Kidney (tissue), 14 donors: Measurements from ENCODE around the gene JHY. TPM values are rescaled to one million over a fixed set of nuclear protein-coding genes. Genes with fewer than 3 reads are reported as not detected.

ENCODE experiments used
- DNase-seq, 5 donors: peaks; one replicate each; pipeline ENCODE4 v3.0.0-alpha.2; 2013 to 2020
- FAIRE-seq: peaks from 2 replicates; lab custom pipeline; 2012; peaks lifted over from hg19 to GRCh38; lab: Jason Lieb, UNC
- H3K27ac ChIP-seq, 2 donors: one replicate each; pipeline ENCODE4 v1.7.0; 2013; ENCODE audit warnings: low read depth in 2 of 2, low read length in 2 of 2, inconsistent platforms in 1 of 2
- H3K27me3 ChIP-seq: one replicate; pipeline ENCODE4 v1.7.1; 2013; ENCODE audit warnings: low read length, inconsistent platforms; ENCODE audit not compliant: control insufficient read depth, insufficient read depth
- H3K36me3 ChIP-seq, 3 donors: one replicate each; pipeline versions ENCODE4 v1.7.0 to v1.7.1; 2013; ENCODE audit warnings: low read length in 3 of 3, control low read depth in 1 of 3, inconsistent platforms in 1 of 3; ENCODE audit not compliant: insufficient read depth in 3 of 3, control insufficient read depth in 2 of 3
- H3K4me1 ChIP-seq, 3 donors: one replicate each; pipeline versions ENCODE4 v1.7.0 to v1.7.1; 2013; ENCODE audit warnings: low read length in 3 of 3, inconsistent platforms in 1 of 3, low read depth in 1 of 3; ENCODE audit not compliant: control insufficient read depth in 2 of 3, insufficient read depth in 2 of 3
- H3K4me3 ChIP-seq, 3 donors: one replicate each; pipeline versions ENCODE4 v1.7.0 to v1.8.1; 2013; ENCODE audit warnings: low read length in 3 of 3, control low read depth in 1 of 3, inconsistent platforms in 1 of 3
- H3K9ac ChIP-seq, 3 donors: one replicate each; pipeline versions ENCODE4 v1.7.0 to v1.7.1; 2013; ENCODE audit warnings: low read length in 3 of 3, control low read depth in 1 of 3, inconsistent platforms in 1 of 3
- H3K9me3 ChIP-seq, 3 donors: one replicate each; pipeline versions ENCODE4 v1.7.0 to v1.7.1; 2013; ENCODE audit warnings: low read length in 3 of 3, control low read depth in 1 of 3, inconsistent platforms in 1 of 3; ENCODE audit not compliant: control insufficient read depth in 2 of 3, insufficient read depth in 1 of 3
- CTCF ChIP-seq: IDR thresholded peaks from 3 replicates; pipeline ENCODE4 v1.5.1; 2012; ENCODE audit warnings: mild to moderate bottlenecking, moderate library complexity, borderline replicate concordance; ENCODE audit not compliant: insufficient read depth; ENCODE audit errors: extremely low read depth
- intact Hi-C: fragments of 100-400 bp; cut with DNase I; formaldehyde crosslinking; loops from one replicate; pipeline ENCODE4 v1.11.1; 2022
- polyA plus RNA-seq: library from polyadenylated mRNA; stranded (reverse); fragments of 350-450 nt; fragmentation: Illumina TruSeq; extraction: RNeasy Lipid Tissue Mini Kit (QIAGEN cat#74804); gene quantifications from one replicate; pipeline ENCODE4 v1.2.3, GENCODE V29; 2014; ENCODE audit warnings: low read depth, low replicate concordance; ENCODE audit not compliant: insufficient read depth
- total RNA-seq: library from RNA; stranded (reverse); fragmentation: NEBNext Ultra II Directional; extraction: Animal tissue kit (Norgen Biotek cat#: 25700); gene quantifications from one replicate; pipeline ENCODE4 v1.2.1, GENCODE V29; 2021
- donor health status: control.
- donor health status: control.
- donor health status: control.
- donor health status: control.
- donor health status: control.
- donor health status: DM: yes; HTN: yes; CAD: no.
- donor health status: Normal renal cell carcinoma (clear cell type).

JHY gene
- total and polyA plus RNA-seq, 2 donors from 2014 or later: 4.8 to 13.6 TPM

DNA sequence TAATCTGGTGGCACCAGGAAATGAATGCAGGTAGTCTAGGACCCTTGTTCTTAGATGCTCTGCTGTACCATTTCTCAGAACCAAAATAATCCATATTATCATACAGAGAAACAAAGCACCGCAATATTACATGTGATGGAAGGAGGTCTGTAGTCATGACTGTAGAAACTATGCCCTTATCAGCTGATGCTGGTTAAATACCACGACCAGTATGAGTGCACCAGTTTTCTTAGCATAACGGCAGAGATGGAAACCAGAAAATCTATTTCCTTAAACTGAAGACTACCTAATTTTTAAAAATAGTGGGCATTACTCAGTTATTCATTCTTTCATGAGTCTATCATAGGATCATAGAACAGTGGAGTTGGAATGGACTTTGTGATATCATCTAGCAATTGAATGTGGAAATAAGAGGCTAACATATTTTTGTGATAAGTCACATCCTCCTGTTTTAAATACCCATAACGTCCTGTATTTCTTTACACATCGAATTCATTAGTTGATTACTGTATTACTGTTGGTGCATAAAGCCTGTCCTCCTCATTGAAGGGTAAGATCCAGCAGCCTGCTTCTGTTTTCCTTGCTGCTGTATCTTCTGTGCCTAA, 15.1 kb downstream of the JHY start:
- FAIRE-seq: no peak
- TF ChIP-seq CTCF: no peak

GRCh38 chr11:122898799-122899198, 16.2 kb downstream of the JHY start:
- FAIRE-seq (no peak), DNase-seq (no peak)
- TF ChIP-seq CTCF: no peak
- Histone ChIP-seq H3K27me3 (no peaks in the 10 kb centered on the region), H3K9ac (no peak overlapping the region), H3K4me1 (peaks cover 0 to 9% (median 4%) of the 10 kb centered on the region in 3 donors), H3K4me3 (no peak overlapping the region), H3K36me3 (no peaks in the 10 kb centered on the region), H3K27ac (no peak overlapping the region), H3K9me3 (no peaks in the 10 kb centered on the region)
- intact Hi-C loops: no loop called here

More for the DNA sequence above, 15.1 kb downstream of the JHY start:
- no peak for DNase-seq
- intact Hi-C loops: no loop called here
- Histone ChIP-seq H3K9me3 (no peaks in the 10 kb centered on the region), H3K4me3 (no peak overlapping the region), H3K27me3 (no peaks in the 10 kb centered on the region), H3K9ac (no peak overlapping the region), H3K4me1 (peaks cover 0 to 13% (median 4%) of the 10 kb centered on the region in 3 donors), H3K36me3 (no peaks in the 10 kb centered on the region), H3K27ac (no peak overlapping the region)

DNA sequence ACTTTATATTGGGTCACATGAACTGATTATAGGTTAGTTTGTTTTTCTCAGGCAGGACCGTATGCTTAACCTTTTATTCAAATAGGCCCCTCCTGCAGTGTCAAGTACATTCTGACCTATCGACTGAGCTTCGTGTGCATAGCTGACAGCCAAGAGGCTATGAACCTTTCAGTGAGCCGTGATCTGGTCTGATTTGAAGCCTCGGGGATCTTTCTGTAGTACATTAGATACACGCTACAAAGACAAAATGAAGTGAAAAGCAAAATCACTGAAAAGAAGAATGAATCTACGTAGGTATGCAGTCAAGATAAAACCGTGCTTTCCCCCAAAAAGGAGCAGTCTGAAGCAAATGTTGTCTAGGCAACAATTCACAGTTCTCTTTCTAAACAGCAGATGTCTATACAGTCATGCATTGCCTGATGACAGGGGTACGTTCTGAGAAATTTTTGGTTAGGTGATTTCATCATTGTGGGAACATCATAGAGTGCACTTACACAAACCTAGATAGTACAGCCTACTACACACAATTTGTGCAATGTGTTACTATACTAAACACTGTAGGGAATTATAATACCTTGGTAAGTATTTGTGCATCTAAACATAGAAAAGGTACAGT, 18.1 kb downstream of the JHY start:
- DNase-seq (no peak), FAIRE-seq (no peak)
- no peak for TF ChIP-seq CTCF
- intact Hi-C loops: no loop called here
- Histone ChIP-seq H3K9me3 (no peaks in the 10 kb centered on the region), H3K4me3 (no peak overlapping the region), H3K36me3 (no peaks in the 10 kb centered on the region), H3K4me1 (peaks cover 0 to 9% (median 4%) of the 10 kb centered on the region in 3 donors), H3K9ac (no peak overlapping the region), H3K27ac (no peak overlapping the region), H3K27me3 (no peaks in the 10 kb centered on the region)
